OCI-LY3 (cell line): ENCODE data around the gene TUBA3E.
"Not testable (repeated sequence)": the region's sequence is repeated elsewhere in the genome, so short reads cannot be mapped to it uniquely, and the experiment has no call there.

Source experiments
- H2AFZ ChIP-seq: fragments of 200-600, 300-600 bp; shearing (Covaris generic); 2 replicates; pipeline ENCODE4 v1.6.0; 2014; ENCODE audit warnings: antibody characterized with exemption, low read depth, low read length
- H3K27ac ChIP-seq: fragments of 200-600, 300-600 bp; sonication (generic); 2 replicates; pipeline ENCODE4 v1.5.1; 2014; ENCODE audit warnings: mild to moderate bottlenecking, low read length, moderate library complexity, mixed read lengths
- H3K27me3 ChIP-seq: fragments of 200-600, 300-600 bp; sonication (generic); 2 replicates; pipeline ENCODE4 v1.6.1; 2014; ENCODE audit warnings: low read depth, low read length, mixed read lengths
- H3K36me3 ChIP-seq: fragments of 200-600, 300-600 bp; sonication (generic); replicated peaks from 2 replicates; pipeline ENCODE3; 2014; ENCODE audit warnings: low read depth, low read length, mixed read lengths
- H3K4me1 ChIP-seq: fragments of 300-600, 200-600 bp; sonication (generic); 2 replicates; pipeline ENCODE4 v1.6.1; 2014; ENCODE audit warnings: low read length, mixed read lengths
- H3K4me2 ChIP-seq: fragments of 200-600, 300-600 bp; sonication (generic); 2 replicates; pipeline ENCODE4 v1.6.1; 2014; ENCODE audit warnings: low read length, mixed read lengths
- H3K4me3 ChIP-seq: fragments of 300-600, 200-600 bp; sonication (generic); 2 replicates; pipeline ENCODE4 v1.5.1; 2014; ENCODE audit warnings: antibody characterized with exemption, mild to moderate bottlenecking, low read length, moderate library complexity
- H3K79me2 ChIP-seq: fragments of 300-600, 200-600 bp; shearing (Covaris generic); 2 replicates; pipeline ENCODE4 v1.6.1; 2014; ENCODE audit warnings: mild to moderate bottlenecking, low read length, mixed read lengths
- H3K9ac ChIP-seq: fragments of 300-600, 200-600 bp; shearing (Covaris generic); 2 replicates; pipeline ENCODE4 v1.6.0; 2014; ENCODE audit warnings: mild to moderate bottlenecking, low read length, moderate library complexity
- H3K9me3 ChIP-seq: fragments of 200-600, 300-600 bp; shearing (Covaris generic); 2 replicates; pipeline ENCODE4 v1.6.1; 2014; ENCODE audit warnings: low read length, mixed read lengths; ENCODE audit not compliant: insufficient read depth
- H4K20me1 ChIP-seq: fragments of 200-600, 300-600 bp; sonication (generic); 2 replicates; pipeline ENCODE4 v1.6.1; 2016; ENCODE audit warnings: low read length, mixed read lengths; ENCODE audit not compliant: insufficient read depth
- EZH2phosphoT487 ChIP-seq: fragments of 200-600 bp; shearing (Covaris generic); IDR thresholded peaks from 2 replicates; pipeline ENCODE4 v1.6.1; 2018; ENCODE audit warnings: antibody characterized with exemption, mixed run types, low read depth
- TF ChIP-seq, protein P1 (sequence below): fragments of 200-600, 300-600 bp; sonication (generic); IDR thresholded peaks from 2 replicates; pipeline ENCODE4 v1.5.1; 2014; ENCODE audit warnings: antibody characterized with exemption, low read length, low read depth

Gene TUBA3E

DNA sequence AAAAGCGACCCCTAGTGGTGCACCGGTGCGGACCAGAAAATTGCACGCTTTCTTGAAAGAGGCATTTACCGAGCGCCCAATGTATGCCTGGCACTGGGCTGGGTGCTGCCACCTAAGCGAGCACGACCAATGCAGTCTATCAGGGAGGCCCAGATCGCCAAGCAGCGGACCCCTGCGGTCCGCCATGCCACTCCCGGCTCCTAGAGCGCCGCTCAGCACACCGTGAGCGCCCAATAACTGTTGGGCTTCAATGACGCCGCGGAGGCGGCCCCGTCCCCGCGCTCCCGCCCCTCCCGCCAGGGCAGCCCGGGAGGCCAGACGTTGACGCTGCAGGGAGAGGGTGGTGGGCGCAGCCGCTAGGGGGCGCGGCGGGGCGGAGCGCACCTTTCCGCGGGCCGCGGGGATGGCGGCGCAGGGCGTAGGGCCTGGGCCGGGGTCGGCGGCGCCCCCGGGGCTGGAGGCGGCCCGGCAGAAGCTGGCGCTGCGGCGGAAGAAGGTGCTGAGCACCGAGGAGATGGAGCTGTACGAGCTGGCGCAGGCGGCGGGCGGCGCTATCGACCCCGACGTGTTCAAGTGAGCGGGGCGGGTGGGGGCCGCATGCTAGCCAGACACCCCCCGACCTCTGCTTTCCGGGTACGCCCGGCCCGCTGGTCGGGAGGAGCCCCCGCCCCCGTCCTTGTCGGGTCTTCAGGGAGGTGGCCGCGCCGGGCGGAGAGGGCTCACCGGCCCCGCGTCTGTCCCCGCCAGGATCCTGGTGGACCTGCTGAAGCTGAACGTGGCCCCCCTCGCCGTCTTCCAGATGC is 16.2 kb downstream of the TUBA3E start, which contains the start of gene MZT2B:
MZT2B (plus strand) TSS at position 383 of the 803 bp plus-strand sequence; CDS start at position 404, 21 bp downstream.
- Histone ChIP-seq H3K4me2 (peak within 1 kb of the TSS; percentile 99), H2AFZ (peak within 1 kb of the TSS; percentile 70; the same call in 1 of the 2 replicates), H3K79me2 (peaks cover 77% of the 10 kb centered on the region), H3K9ac (peak within 1 kb of the TSS; percentile 94), H3K4me3 (peak within 1 kb of the TSS; percentile 100), H3K27ac (peak within 1 kb of the TSS; percentile 81)
- not testable (repeated sequence) for H3K27me3 ChIP-seq, H3K36me3 ChIP-seq, H3K9me3 ChIP-seq, H3K4me1 ChIP-seq, H4K20me1 ChIP-seq
- TF ChIP-seq, protein P1, sequence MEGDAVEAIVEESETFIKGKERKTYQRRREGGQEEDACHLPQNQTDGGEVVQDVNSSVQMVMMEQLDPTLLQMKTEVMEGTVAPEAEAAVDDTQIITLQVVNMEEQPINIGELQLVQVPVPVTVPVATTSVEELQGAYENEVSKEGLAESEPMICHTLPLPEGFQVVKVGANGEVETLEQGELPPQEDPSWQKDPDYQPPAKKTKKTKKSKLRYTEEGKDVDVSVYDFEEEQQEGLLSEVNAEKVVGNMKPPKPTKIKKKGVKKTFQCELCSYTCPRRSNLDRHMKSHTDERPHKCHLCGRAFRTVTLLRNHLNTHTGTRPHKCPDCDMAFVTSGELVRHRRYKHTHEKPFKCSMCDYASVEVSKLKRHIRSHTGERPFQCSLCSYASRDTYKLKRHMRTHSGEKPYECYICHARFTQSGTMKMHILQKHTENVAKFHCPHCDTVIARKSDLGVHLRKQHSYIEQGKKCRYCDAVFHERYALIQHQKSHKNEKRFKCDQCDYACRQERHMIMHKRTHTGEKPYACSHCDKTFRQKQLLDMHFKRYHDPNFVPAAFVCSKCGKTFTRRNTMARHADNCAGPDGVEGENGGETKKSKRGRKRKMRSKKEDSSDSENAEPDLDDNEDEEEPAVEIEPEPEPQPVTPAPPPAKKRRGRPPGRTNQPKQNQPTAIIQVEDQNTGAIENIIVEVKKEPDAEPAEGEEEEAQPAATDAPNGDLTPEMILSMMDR, result peak; percentile 54

GRCh38 chr2:130181325-130181879 is 16.8 kb downstream of the TUBA3E start, which contains the start of gene SMPD4:
Gene SMPD4, minus strand, starts transcription at chr2:130181602. Its CDS starts 5,010 bp downstream, at chr2:130176592.
- Histone ChIP-seq H4K20me1 (no peaks in the 10 kb centered on the region), H2AFZ (peak within 1 kb of the TSS; percentile 70; the same call in 1 of the 2 replicates)

DNA sequence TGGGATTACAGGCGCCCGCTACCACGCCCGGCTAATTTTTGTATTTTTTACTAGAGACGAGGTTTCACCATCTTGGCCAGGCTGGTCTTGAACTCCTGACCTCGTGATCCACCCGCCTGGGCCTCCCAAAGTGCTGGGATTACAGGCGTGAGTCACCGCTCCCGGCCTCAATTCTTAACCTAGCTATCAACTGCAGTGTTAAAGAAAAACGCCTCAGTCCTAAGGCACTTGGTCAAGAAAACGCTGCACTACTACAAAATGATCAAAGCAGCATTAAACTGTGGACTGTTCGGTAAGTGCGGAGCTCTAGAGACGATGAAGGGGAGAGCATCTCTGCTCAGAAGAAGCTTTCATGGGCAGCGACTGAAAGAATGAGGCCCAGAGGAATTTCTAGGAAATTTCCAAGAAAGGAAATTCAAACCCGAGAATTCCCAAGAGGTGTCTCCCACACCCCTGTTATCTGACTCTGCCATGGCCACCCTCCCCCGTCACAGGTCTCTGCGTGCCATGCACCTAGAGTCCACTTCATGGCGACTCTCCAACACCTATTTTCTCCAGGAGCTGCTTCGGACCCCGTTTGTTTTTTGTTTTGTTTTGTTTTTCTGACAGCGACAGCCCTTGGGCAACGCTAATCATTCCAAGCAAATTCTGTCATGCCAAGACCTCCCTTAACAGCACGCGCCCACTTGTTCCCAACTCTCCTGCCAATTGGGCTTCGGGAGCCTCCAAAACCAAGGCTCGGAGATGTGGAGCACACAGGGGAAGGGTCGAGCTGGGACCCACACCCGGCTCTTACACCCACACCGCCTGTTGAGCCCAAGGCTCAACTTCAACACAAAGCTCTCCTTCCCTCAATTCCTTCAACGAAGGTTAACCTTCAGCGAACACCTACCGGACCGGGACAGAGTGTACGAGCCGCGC is 17.6 kb downstream of the TUBA3E start:
- H3K27me3 ChIP-seq, H3K4me1 ChIP-seq, H3K9me3 ChIP-seq, H2AFZ ChIP-seq, H4K20me1 ChIP-seq, H3K36me3 ChIP-seq: not testable (repeated sequence)
- H3K79me2 ChIP-seq, result peaks cover 85% of the 10 kb centered on the region
- peak overlapping the region; percentile 84 for H3K4me2 ChIP-seq
- peak overlapping the region; percentile 94 for H3K9ac ChIP-seq
- peak overlapping the region; percentile 81 for H3K27ac ChIP-seq
- H3K4me3 ChIP-seq, result peak overlapping the region; percentile 100

More at GRCh38 chr2:130181325-130181879, 16.8 kb downstream of the TUBA3E start, which contains the start of gene SMPD4:
- H3K27ac ChIP-seq, result peak within 1 kb of the TSS; percentile 81
- peaks cover 84% of the 10 kb centered on the region for H3K79me2 ChIP-seq
- no peaks in the 10 kb centered on the region for H3K36me3 ChIP-seq
- peak within 1 kb of the TSS; percentile 100 for H3K4me3 ChIP-seq
- no peaks in the 10 kb centered on the region for H3K9me3 ChIP-seq
- no peaks in the 10 kb centered on the region for H3K27me3 ChIP-seq
- H3K4me2 ChIP-seq, result peak within 1 kb of the TSS; percentile 84
- TF ChIP-seq, protein P1, result no peak
- TF ChIP-seq EZH2phosphoT487, result no peak
- H3K4me1 ChIP-seq, result peaks cover 10% of the 10 kb centered on the region
- peak within 1 kb of the TSS; percentile 94 for H3K9ac ChIP-seq

- H3K27me3 ChIP-seq, H3K4me2 ChIP-seq, H3K4me3 ChIP-seq, H3K9ac ChIP-seq, H3K36me3 ChIP-seq, H2AFZ ChIP-seq, H4K20me1 ChIP-seq, H3K9me3 ChIP-seq, H3K4me1 ChIP-seq: not testable (repeated sequence)
- Histone ChIP-seq H3K27ac (peak overlapping the region; percentile 28), H3K79me2 (peaks cover 50% of the 10 kb centered on the region)
Measured at GRCh38 chr2:130174866-130175265, 23.4 kb downstream of the TUBA3E start.
